HepG2 (cell line): ENCODE results near the gene RAX.

Experiments
- MEIS1 ChIP-seq: sonication (generic); formaldehyde crosslinking; IDR thresholded peaks from 2 replicates; pipeline ENCODE4 v1.9.0; 2021; ENCODE audit warnings: mild to moderate bottlenecking, missing genetic modification reagents, moderate library complexity, borderline replicate concordance
- ZNF263 ChIP-seq: sonication (generic); formaldehyde crosslinking; IDR thresholded peaks from 2 replicates; pipeline ENCODE4 v1.4.0; 2020; ENCODE audit warnings: missing genetic modification reagents

DNA sequence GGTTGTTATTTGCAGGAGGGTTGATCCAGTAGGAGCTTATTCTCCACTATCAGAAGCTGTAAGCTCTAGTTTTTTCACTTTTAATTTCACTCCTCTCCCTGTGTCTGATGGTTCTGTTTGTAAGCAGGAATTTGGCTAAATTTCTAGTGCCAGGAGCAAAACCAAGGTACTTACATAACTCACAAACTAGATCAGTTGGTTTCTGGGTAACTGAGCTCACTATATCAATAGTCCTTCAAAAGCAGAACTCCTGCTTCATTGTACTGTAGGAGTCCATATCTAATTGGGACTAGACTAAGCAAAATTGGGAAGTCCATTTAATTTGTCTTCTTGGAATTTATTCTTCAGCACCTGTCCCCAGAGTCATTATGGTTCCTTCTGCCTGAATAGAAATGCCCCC is 20.1 kb upstream of the RAX start:
- no peak for TF ChIP-seq MEIS1 (CRISPR knock-in tag)
- TF ChIP-seq ZNF263 = no peak
